Esophagus squamous epithelium (tissue), 4 donors: ENCODE measurements around the gene UBL4A.

Experiments
- CTCF ChIP-seq, 6 experiments: fragments of 450-650 bp in 4 of 6; fragments of 200-600 bp in 2 of 6; sonication (generic) in 2 of 6; IDR thresholded peaks; one replicate each; pipeline ENCODE4 v1.5.1; 2016 to 2019; ENCODE audit warnings: antibody characterized with exemption in 6 of 6, mild to moderate bottlenecking in 4 of 6, moderate library complexity in 4 of 6
- POLR2A ChIP-seq, 4 donors: fragments of 450-650 bp; IDR thresholded peaks; one replicate each; pipeline ENCODE4 v1.6.1; 2017; ENCODE audit warnings: antibody characterized with exemption in 4 of 4, mild to moderate bottlenecking in 4 of 4, moderate library complexity in 3 of 4

- TF ChIP-seq CTCF (IDR thresholded peaks at IDR 0.05) (no peak), POLR2A (IDR thresholded peaks at IDR 0.05) (no peak)
Measured at GRCh38 chrX:154445776-154446175, 40.6 kb downstream of the UBL4A start.
